ENCODE data around the gene TIPRL. TPM values are rescaled to one million over a fixed set of nuclear protein-coding genes. Genes with fewer than 3 reads are reported as not detected.

The TIPRL gene
- total and polyA plus RNA-seq, 11 donors, result 11.8 to 39.4 (median 32.7) TPM

DNA sequence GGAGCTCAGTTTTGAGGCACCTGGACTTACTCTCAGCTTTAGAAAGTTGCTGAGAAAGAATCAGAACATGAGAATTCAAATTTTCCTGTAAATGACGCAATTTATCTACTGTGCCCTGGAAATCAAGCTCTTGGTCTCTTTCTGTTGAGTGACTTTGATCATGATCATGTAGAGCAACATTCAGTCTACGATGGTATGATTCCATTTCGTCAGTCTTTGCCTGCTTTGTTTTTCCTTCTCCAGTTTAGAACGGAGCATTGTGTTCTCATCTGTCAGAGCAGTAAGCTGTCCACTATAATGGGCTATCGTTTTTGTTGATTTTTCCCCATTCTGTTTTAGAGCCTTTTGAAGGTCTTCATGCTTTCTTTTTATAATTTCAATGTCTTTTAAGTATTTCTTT is 67.7 kb downstream of the TIPRL start:
- H3K9me3 ChIP-seq, result no peaks in the 10 kb centered on the region
- no peak for DNase-seq
- no peak overlapping the region for H3K4me3 ChIP-seq
- H3K4me1 ChIP-seq, result peaks cover 3 to 24% (median 17%) of the 10 kb centered on the region in 12 donors
- peaks cover 0 to 96% (median 58%) of the 10 kb centered on the region in 9 donors for H3K36me3 ChIP-seq
- no peak for ATAC-seq
- WGBS, 4 donors, result 79 to 89% (median 84%) methylated on average over 5 of the region's 5 CpGs
- H3K27ac ChIP-seq, result no peak overlapping the region
- TF ChIP-seq POLR2A (IDR thresholded peaks at IDR 0.05), result no peak
- TF ChIP-seq, protein P1, sequence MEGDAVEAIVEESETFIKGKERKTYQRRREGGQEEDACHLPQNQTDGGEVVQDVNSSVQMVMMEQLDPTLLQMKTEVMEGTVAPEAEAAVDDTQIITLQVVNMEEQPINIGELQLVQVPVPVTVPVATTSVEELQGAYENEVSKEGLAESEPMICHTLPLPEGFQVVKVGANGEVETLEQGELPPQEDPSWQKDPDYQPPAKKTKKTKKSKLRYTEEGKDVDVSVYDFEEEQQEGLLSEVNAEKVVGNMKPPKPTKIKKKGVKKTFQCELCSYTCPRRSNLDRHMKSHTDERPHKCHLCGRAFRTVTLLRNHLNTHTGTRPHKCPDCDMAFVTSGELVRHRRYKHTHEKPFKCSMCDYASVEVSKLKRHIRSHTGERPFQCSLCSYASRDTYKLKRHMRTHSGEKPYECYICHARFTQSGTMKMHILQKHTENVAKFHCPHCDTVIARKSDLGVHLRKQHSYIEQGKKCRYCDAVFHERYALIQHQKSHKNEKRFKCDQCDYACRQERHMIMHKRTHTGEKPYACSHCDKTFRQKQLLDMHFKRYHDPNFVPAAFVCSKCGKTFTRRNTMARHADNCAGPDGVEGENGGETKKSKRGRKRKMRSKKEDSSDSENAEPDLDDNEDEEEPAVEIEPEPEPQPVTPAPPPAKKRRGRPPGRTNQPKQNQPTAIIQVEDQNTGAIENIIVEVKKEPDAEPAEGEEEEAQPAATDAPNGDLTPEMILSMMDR (IDR thresholded peaks at IDR 0.05), result no peak
- H3K27me3 ChIP-seq, result no peaks in the 10 kb centered on the region
- intact Hi-C loops (cut with DNase I), result no loop called here

Other genes with a start within 250 kb of the TIPRL start
- 100 to 1,000 TPM; 145 to 245 (median 180) TPM for gene DCAF6, start 242.3 kb upstream of the TIPRL start, total RNA-seq
- 100 to 1,000 TPM in 1 of 2 donors, 10 to 100 TPM in 1; 66.9 to 109 TPM for gene DCAF6, start 242.3 kb upstream of the TIPRL start, polyA plus RNA-seq
- gene MPC2, start 241.9 kb upstream of the TIPRL start, total RNA-seq, result 100 to 1,000 TPM in 8 of 9 donors, 10 to 100 TPM in 1; 69.5 to 260 (median 214) TPM
- 100 to 1,000 TPM; 163 to 206 TPM for gene MPC2, start 241.9 kb upstream of the TIPRL start, polyA plus RNA-seq
- gene GPR161, start 42.0 kb upstream of the TIPRL start, total RNA-seq, result 1 to 10 TPM; 1.4 to 4.8 (median 2.4) TPM
- gene GPR161, start 42.0 kb upstream of the TIPRL start, polyA plus RNA-seq, result 1 to 10 TPM in 1 of 2 donors, under 1 TPM in 1; 0.95 to 2.8 TPM
- 10 to 100 TPM; 12.5 to 48.7 (median 16.3) TPM for gene SFT2D2, start 47.0 kb downstream of the TIPRL start, total RNA-seq
- gene SFT2D2, start 47.0 kb downstream of the TIPRL start, polyA plus RNA-seq, result 1 to 10 TPM; 2.7 to 6.1 TPM
- gene TBX19, start 101.9 kb downstream of the TIPRL start, total RNA-seq, result 1 to 10 TPM in 1 of 9 donors, under 1 TPM in 7, not detected in 1; 0.19 to 1.3 (median 0.34) TPM
- under 1 TPM; 0.21 to 0.34 TPM for gene TBX19, start 101.9 kb downstream of the TIPRL start, polyA plus RNA-seq

Data from heart left ventricle (tissue), 16 donors.